ENCODE measurements around the gene MLLT10.

Gene MLLT10

GRCh38 chr10:21693418-21693817 lies 159.4 kb downstream of the MLLT10 start:
- ChIA-PET POLR2A (ENCODE audit: low non-redundant PET) (no interaction called here), CTCF (interaction anchor here (1.2 kb wide), 1 partner anchor 19 kb away, joined by 3 read pairs; no protein-coding TSS in a partner anchor)
- DNase-seq (ENCODE audit: low spot score): no peak
- no peak for TF ChIP-seq CTCF (conservative IDR thresholded peaks at IDR 0.05; ENCODE audit: low read depth)
- H3K27ac ChIP-seq: no peak overlapping the region

GRCh38 chr10:21694631-21695030 lies 160.6 kb downstream of the MLLT10 start:
- CTCF ChIA-PET: interaction anchor here (0.5 to 1.2 kb wide), 2 partner anchors 20 to 406 kb away, joined by 3 to 7 read pairs; no protein-coding TSS in a partner anchor
- no peak overlapping the region for H3K27ac ChIP-seq
- TF ChIP-seq CTCF (conservative IDR thresholded peaks at IDR 0.05; ENCODE audit: low read depth): no peak
- DNase-seq (ENCODE audit: low spot score): no peak
- POLR2A ChIA-PET (ENCODE audit: low non-redundant PET): no interaction called here

DNA sequence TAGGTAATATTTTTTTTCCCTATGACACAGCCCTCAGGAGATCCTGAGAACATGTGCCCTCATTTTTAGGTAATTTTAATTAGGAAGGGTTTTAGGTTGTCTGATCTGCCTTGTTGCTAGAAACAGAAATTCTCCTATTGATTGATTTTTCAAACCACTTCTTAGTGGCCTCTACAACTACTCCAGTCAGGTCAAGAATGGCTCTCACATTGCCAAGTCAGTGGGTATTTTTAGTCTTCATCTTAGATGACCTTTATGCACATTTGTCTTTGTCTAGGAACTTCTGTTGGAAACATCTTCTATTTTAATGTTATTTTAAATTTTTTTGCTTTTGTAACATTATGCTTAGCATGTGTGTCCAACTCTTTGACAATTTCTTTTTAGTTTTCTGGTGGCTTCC lies 162.3 kb downstream of the MLLT10 start:
- ChIA-PET CTCF (interaction anchor here (0.6 kb wide), 2 partner anchors 12 to 307 kb away, joined by 3 to 5 read pairs; partner anchors contain the start of gene DNAJC1), POLR2A (ENCODE audit: low non-redundant PET) (interaction anchor here (0.6 kb wide), 1 partner anchor 48 kb away, joined by 5 read pairs; no protein-coding TSS in a partner anchor)
- DNase-seq (ENCODE audit: low spot score): no peak
- no peak overlapping the region for H3K27ac ChIP-seq
- TF ChIP-seq CTCF (conservative IDR thresholded peaks at IDR 0.05; ENCODE audit: low read depth): no peak

- no peak overlapping the region for H3K27ac ChIP-seq
- TF ChIP-seq CTCF (conservative IDR thresholded peaks at IDR 0.05; ENCODE audit: low read depth): no peak
- CTCF ChIA-PET: interaction anchor here (0.7 kb wide), 1 partner anchor 85 kb away, joined by 6 read pairs; no protein-coding TSS in a partner anchor
- DNase-seq (ENCODE audit: low spot score): no peak
- POLR2A ChIA-PET (ENCODE audit: low non-redundant PET): no interaction called here
These were observed 165.5 kb downstream of the MLLT10 start for GRCh38 chr10:21699575-21699974.

- ChIA-PET POLR2A (ENCODE audit: low non-redundant PET) (no interaction called here), CTCF (no interaction called here)
- no peak for DNase-seq (ENCODE audit: low spot score)
These were observed 166.4 kb downstream of the MLLT10 start for GRCh38 chr10:21700474-21700873.

GRCh38 chr10:21702633-21703111 lies 168.6 kb downstream of the MLLT10 start:
- CTCF ChIA-PET: interaction anchor here (0.6 to 1.0 kb wide), 2 partner anchors 9 to 272 kb away, joined by 3 to 4 read pairs; no protein-coding TSS in a partner anchor
- H3K27ac ChIP-seq: no peak overlapping the region
- POLR2A ChIA-PET (ENCODE audit: low non-redundant PET): no interaction called here
- TF ChIP-seq CTCF (conservative IDR thresholded peaks at IDR 0.05; ENCODE audit: low read depth): no peak
- no peak for DNase-seq (ENCODE audit: low spot score)

More at GRCh38 chr10:21700474-21700873, 166.4 kb downstream of the MLLT10 start:
- no peak overlapping the region for H3K27ac ChIP-seq
- TF ChIP-seq CTCF (conservative IDR thresholded peaks at IDR 0.05; ENCODE audit: low read depth): no peak

Data from RWPE1 (cell line).